Motor neuron (in vitro differentiated cells): ENCODE data around the gene ZNF330. TPM values are rescaled to one million over a fixed set of nuclear protein-coding genes. Genes with fewer than 3 reads are reported as not detected.

Experiments used
- total RNA-seq, 8 experiments: library from RNA; unstranded; fragments of 300-600 nt; gene quantifications; 2 replicates each; pipeline versions ENCODE4 v1.2.3 to v1.2.4, GENCODE V29; 2022

The ZNF330 gene
- total RNA-seq, 8 experiments from 2014 or later = 27.3 to 57.1 (median 36.6) TPM

Other genes with a start within 250 kb of the ZNF330 start
- gene RNF150, start 87.4 kb upstream of the ZNF330 start, total RNA-seq = 10 to 100 TPM in 6 of 8 experiments, 1 to 10 TPM in 1, under 1 TPM in 1; 0.71 to 45.2 (median 20.0) TPM